AG09319 (cell line): ENCODE measurements around the gene BANK1.

Source experiments
- DNase-seq: peaks from one replicate; pipeline ENCODE4 v3.0.0-alpha.2; 2010; ENCODE audit warnings: low read depth; ENCODE audit errors: extremely low read depth
- TF ChIP-seq, protein P1 (sequence below): IDR thresholded peaks from 2 replicates; pipeline ENCODE4 v1.5.1; 2011; ENCODE audit warnings: low read depth, mild to moderate bottlenecking, inconsistent platforms, low read length, moderate library complexity

The BANK1 gene, protein sequence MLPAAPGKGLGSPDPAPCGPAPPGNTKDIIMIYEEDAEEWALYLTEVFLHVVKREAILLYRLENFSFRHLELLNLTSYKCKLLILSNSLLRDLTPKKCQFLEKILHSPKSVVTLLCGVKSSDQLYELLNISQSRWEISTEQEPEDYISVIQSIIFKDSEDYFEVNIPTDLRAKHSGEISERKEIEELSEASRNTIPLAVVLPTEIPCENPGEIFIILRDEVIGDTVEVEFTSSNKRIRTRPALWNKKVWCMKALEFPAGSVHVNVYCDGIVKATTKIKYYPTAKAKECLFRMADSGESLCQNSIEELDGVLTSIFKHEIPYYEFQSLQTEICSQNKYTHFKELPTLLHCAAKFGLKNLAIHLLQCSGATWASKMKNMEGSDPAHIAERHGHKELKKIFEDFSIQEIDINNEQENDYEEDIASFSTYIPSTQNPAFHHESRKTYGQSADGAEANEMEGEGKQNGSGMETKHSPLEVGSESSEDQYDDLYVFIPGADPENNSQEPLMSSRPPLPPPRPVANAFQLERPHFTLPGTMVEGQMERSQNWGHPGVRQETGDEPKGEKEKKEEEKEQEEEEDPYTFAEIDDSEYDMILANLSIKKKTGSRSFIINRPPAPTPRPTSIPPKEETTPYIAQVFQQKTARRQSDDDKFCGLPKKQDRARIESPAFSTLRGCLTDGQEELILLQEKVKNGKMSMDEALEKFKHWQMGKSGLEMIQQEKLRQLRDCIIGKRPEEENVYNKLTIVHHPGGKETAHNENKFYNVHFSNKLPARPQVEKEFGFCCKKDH

DNA sequence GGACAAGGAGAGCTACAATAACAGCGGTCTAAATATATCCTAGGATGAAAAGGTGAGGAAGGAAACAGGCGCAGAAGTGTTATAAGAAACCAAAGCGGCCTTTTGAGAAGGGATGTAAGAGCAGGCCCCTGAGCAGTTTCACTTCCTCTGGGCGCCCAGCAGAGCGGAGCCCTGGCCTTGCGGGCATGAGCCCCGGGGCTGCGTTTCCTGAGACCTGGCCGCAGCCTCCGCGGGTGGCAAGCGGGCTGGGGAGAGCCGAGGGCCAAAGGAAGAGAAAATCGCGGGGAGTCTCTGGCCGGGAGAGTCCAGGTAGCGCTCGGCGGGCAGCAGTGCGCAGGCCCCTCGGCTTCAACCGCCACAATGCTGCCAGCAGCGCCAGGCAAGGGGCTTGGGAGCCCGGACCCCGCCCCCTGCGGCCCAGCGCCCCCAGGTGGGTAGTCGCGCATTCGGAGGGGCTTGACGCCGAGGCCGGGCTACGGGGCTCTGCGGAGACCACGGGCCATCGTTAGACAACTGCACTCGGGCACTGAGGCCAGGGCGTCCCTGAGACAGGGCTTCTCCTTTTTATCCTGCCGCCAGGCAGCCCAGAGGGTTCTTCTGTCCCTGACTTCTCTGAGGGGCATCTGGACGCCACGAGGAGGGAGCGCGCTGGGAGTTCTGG lies at the start of gene BANK1:
Gene BANK1 (plus strand): TSS at position 210 of the 661 bp plus-strand sequence. CDS start 151 bp downstream, at position 361.
- DNase-seq = no peak
- TF ChIP-seq, protein P1, sequence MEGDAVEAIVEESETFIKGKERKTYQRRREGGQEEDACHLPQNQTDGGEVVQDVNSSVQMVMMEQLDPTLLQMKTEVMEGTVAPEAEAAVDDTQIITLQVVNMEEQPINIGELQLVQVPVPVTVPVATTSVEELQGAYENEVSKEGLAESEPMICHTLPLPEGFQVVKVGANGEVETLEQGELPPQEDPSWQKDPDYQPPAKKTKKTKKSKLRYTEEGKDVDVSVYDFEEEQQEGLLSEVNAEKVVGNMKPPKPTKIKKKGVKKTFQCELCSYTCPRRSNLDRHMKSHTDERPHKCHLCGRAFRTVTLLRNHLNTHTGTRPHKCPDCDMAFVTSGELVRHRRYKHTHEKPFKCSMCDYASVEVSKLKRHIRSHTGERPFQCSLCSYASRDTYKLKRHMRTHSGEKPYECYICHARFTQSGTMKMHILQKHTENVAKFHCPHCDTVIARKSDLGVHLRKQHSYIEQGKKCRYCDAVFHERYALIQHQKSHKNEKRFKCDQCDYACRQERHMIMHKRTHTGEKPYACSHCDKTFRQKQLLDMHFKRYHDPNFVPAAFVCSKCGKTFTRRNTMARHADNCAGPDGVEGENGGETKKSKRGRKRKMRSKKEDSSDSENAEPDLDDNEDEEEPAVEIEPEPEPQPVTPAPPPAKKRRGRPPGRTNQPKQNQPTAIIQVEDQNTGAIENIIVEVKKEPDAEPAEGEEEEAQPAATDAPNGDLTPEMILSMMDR = no peak; the same call in 1 of the 2 replicates

DNA sequence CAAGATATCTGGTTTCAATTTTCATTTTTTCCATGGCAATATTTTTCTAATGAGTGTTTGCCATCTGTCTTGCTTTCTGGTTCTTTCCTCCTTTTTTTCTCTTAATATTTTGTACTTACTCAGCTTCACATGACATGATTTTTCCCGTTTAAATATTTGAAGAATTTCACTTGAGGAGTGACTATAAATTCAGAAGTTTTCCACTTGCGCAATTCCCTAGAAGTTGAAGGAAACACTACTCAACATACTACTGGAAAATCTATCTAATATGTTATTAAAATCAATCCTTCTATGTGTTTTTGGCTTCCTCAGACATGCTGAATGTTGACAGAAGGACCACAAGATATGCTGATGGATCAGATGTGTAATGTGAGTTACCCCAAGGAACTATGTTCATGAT lies 36.8 kb upstream of the BANK1 start:
- DNase-seq = no peak
- TF ChIP-seq, protein P1 = no peak

DNA sequence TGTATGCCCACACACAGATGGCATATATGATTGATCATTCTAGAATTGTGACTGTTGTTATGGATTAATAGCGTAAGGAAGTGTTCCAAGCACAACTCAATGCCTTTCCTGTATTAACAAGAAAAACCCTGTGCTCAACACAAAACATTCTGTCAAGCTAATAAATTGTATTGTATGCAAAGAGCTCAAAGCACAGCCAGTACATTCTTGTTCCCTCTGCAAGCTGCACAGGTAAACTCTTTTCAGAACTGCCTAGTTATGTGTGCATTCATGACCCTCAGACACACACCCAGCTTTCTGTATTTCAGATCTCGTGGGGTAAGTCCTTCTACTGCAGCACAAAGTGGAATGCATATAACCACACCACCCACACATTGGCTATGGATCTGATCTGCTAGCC lies 34.3 kb upstream of the BANK1 start:
- no peak for DNase-seq
- TF ChIP-seq, protein P1 = no peak

DNA sequence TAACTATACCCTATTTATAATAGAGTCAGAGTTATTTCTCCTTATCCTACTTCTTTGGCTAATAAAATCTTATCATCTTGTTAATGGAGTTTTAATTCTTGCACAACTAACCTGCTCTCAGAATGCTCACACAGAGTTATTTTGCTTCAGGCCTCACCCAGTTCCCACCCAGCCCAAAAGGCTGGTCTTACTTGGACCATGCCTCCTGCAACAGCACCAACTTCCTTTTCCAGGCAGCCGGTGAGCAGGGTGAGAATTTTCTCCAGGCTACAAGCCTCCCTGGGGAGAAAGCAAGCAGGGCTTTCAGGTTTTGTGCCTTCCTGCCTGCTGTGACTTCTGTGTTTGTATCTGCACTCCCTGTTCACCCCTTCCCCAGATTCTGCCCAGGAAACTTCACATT lies 29.1 kb upstream of the BANK1 start:
- TF ChIP-seq, protein P1 = no peak
- DNase-seq = no peak

DNA sequence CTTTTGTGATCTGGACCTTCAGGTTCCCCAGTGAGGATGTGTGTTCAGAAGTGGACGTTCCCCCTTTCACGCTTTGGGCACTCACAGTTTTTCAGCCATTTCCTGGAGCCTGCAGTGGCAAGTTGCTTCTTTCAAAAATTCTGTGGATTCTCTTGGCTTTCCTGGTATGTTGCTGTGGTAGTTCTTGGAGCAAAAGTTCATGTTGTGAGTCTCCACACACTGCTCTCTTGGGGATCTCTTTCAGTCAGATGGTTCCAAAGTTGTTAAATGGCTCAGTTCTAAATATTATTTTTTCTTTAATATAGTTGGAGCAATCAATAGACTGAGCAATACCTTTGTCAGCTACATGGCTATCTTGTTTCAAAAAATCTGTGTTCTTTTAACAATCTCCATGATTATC lies 28.5 kb upstream of the BANK1 start:
- DNase-seq = no peak
- TF ChIP-seq, protein P1 = no peak

DNA sequence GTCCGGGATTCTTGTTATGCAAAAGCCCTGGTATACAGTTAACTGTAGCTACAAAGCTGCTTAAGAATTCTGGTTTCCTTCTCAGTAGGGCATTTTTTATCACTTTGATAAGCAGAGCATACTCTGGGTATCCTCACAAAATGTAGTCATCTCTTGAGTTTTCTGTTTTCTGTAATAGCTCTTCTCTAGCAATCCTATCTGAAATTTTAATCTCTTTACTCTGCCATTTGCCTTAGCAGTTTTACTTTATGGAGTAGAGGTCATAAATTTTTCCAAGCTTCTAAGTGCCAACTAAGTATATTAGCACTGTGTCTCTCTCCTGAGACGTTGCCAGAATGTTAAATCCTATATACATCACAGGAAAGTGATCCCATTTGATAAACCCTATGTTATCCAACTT lies 28.0 kb upstream of the BANK1 start:
- TF ChIP-seq, protein P1 = no peak
- DNase-seq = no peak
